GM19099 (cell line): ENCODE data around the gene MKRN2.

Experiments
- POLR2A ChIP-seq: IDR thresholded peaks from 3 replicates; pipeline ENCODE4 v1.6.1; 2011; ENCODE audit warnings: low read depth; ENCODE audit not compliant: insufficient read length; ENCODE audit errors: extremely low read depth

MKRN2 gene

DNA sequence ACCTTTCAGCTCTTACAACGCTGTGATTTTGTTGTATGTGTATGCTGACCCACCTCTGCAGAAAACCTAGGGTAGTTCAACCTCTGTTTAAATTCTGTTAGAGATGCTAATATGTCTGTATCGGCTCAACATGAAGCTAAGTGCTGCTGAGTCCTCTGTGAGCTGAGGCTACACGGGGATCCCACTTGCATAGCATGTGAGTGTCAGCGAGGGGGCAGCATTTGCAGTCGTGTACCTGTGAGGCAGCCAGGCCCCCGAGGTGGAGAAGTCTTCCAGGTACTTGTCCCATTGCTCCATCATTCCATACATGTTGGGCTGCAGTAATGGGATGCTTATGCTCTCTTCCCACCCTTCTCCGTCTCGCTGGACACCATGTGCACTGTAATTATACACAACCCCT, 15.3 kb upstream of the MKRN2 start:
- TF ChIP-seq POLR2A: no peak

DNA sequence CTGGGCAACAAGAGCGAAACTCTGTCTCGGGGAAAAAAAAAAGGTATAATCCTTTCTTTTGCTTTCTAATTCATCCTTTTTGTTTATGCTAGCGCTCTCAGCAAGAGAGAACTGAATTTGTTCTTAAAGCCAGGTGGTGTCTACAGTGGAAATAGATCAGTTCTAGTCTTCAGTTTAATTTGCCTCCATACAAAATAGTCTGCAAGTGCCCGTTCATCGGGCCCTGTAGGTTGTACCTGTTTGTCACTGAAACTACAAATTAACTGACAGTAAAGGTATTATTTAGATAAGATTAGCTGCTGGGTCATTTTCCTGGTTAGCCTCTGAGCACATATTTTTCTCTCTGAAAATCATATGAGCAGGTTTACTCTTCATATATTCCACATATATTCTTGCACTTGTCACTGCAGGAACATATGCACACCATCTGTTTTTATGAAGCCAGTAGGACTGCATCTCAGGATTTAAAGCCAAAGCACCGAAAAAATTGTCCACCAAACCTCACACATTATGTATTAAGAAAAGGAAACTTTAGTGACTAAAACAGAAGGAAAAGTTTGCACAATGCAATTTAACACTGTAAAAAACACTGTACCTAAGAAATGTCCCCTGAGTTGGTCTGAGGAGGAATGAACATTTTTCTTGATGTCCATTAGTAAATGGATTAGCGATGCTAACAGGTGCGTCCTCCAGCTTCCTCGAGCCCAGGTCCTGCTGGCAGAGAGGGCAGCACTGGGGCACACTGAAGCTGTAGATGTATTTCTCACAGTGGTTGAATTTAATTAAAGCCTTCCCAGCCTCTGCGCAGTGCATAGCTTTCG, 12.0 kb upstream of the MKRN2 start:
- no peak for TF ChIP-seq POLR2A

- TF ChIP-seq POLR2A: no peak
These were observed 11.5 kb upstream of the MKRN2 start, which contains the start of gene MKRN2OS for GRCh38 chr3:12545473-12545791. MKRN2OS (minus strand) TSS chr3:12545499; CDS start chr3:12545464, 35 bp downstream.

- TF ChIP-seq POLR2A: no peak
These were observed 6.7 kb upstream of the MKRN2 start for GRCh38 chr3:12549971-12550760.

DNA sequence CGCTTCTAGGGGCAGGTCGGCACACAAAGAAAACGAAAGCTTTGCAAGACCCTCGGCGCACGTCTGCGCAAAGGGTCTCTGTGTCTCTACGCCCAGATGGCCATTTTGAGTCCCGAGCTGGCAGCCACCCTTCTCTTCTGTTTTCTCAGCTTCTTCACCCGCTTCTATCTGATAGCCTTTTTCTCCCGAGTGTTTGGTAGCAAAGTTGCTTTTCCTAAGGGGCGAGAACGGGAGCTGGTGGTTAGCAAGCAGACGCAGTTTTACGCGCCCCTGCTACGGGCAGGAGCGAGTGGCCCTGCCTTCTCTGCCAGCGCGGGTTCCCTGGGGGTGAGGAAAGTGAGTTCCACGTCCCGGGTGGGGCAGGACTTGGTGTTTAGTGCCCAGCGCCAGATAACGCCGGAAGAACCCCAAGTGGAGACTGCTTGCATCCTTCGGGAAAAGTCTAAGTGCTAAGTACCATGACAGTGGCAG, 2.9 kb upstream of the MKRN2 start:
- no peak for TF ChIP-seq POLR2A

- TF ChIP-seq POLR2A: no peak
These were observed 585 bp upstream of the MKRN2 start for GRCh38 chr3:12556314-12556689.

GRCh38 chr3:12557473-12558100, 700 bp downstream of the MKRN2 start:
- no peak for TF ChIP-seq POLR2A

- no peak for TF ChIP-seq POLR2A
These were observed 1.8 kb downstream of the MKRN2 start for GRCh38 chr3:12558706-12559105.

GRCh38 chr3:12559520-12559919, 2.6 kb downstream of the MKRN2 start:
- TF ChIP-seq POLR2A: no peak

- no peak for TF ChIP-seq POLR2A
These were observed 3.8 kb downstream of the MKRN2 start for GRCh38 chr3:12560505-12561190.

DNA sequence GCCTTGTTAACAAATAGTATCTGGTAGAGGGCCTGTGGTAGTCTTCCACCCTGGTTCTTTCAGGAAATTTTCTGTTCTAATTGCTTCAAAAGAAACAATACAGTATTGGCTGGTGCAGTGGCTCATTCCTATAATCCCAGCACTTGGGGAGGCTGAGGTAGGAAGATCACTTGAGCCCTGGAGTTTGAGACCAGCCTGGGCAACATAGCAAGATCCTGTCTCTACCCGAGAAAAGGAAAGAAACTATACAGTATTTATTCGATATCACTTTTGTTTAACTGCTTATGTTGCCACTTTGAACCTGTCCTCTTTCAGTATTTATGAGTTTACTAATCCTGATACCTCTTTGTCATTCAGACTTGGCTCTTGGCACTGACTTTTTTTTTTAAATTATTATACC, 4.5 kb downstream of the MKRN2 start:
- TF ChIP-seq POLR2A: no peak

- TF ChIP-seq POLR2A: no peak
These were observed 5.6 kb downstream of the MKRN2 start for GRCh38 chr3:12562451-12562850.

DNA sequence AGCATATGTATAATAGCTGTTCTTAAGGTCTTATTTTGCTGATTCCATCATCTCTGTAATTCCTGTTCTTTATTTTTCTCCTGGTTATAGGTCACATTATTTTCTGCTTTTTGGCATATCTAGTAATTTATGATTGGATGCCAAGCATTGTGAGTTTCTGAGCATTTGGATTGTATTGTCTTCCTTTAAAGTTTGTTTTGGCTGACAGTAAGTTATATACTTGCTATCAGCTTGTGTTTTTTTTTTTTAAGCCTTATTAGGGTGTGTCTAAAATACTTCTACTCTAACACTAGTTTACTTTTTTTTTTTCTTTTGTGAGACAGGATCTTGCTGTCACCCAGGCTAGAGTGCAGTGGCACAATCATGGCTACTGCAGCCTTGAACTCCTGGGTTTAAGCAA, 10.1 kb downstream of the MKRN2 start:
- TF ChIP-seq POLR2A: no peak

- TF ChIP-seq POLR2A: no peak
These were observed 11.9 kb downstream of the MKRN2 start for GRCh38 chr3:12568747-12569146.

DNA sequence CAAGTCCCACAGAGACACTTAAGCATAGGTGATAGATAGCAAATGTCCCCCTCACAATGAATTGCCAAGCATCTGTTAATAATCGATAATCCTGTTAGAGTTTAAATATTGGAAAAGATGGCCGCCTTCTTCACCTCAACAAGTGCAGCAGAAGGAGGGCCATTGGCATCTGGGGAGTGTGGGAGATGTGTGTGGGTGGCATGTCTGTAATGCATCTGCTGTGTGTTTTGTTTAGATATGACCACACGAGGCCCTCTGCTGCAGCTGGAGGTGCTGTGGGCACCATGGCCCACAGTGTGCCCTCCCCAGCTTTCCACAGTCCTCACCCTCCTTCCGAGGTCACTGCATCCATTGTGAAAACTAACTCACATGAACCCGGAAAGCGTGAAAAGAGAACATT, 12.9 kb downstream of the MKRN2 start:
- no peak for TF ChIP-seq POLR2A

- no peak for TF ChIP-seq POLR2A
These were observed 15.1 kb downstream of the MKRN2 start for GRCh38 chr3:12571986-12572385.

- TF ChIP-seq POLR2A: no peak
These were observed 17.2 kb downstream of the MKRN2 start for GRCh38 chr3:12574131-12574530.
